ENCODE results near the gene RNF4. TPM values are rescaled to one million over a fixed set of nuclear protein-coding genes. Genes with fewer than 3 reads are reported as not detected.

RNF4 gene
- total and polyA plus RNA-seq, 10 donors, result 22.0 to 82.5 (median 63.1) TPM

GRCh38 chr4:2446656-2447564 is 22.0 kb upstream of the RNF4 start:
- intact Hi-C loops (cut with DNase I; ENCODE audit: low total_unique reads), result no loop called here
- H3K4me3 ChIP-seq, result no peak overlapping the region
- no peak for DNase-seq
- WGBS, 5 donors, result 83 to 95% (median 90%) methylated on average over 3 of the region's 3 CpGs
- no peaks in the 10 kb centered on the region for H3K9me3 ChIP-seq
- peaks cover 0 to 2% (median 0%) of the 10 kb centered on the region in 6 donors for H3K4me1 ChIP-seq
- no peak overlapping the region for H3K27ac ChIP-seq
- H3K36me3 ChIP-seq, result no peaks in the 10 kb centered on the region
- peaks cover 0 to 1% (median 0%) of the 10 kb centered on the region in 7 donors for H3K27me3 ChIP-seq (replicated peaks in 1 of 7)
- TF ChIP-seq POLR2A (IDR thresholded peaks at IDR 0.05), result no peak
- no peak for TF ChIP-seq CTCF (IDR thresholded peaks at IDR 0.05 in 8 of 11, conservative IDR thresholded peaks at IDR 0.05 in 3 of 11)
- TF ChIP-seq POLR2AphosphoS5 (IDR thresholded peaks at IDR 0.05), result no peak

- WGBS, 5 donors, result 84 to 94% (median 91%) methylated on average over 7 of the region's 7 CpGs
These were observed 20.3 kb upstream of the RNF4 start for GRCh38 chr4:2448589-2448988.

GRCh38 chr4:2449051-2449450 is 19.9 kb upstream of the RNF4 start:
- TF ChIP-seq CTCF (IDR thresholded peaks at IDR 0.05 in 8 of 11, conservative IDR thresholded peaks at IDR 0.05 in 3 of 11) (no peak), POLR2A (IDR thresholded peaks at IDR 0.05) (no peak), POLR2AphosphoS5 (IDR thresholded peaks at IDR 0.05) (no peak)
- H3K27me3 ChIP-seq (replicated peaks in 1 of 7), result no peaks in the 10 kb centered on the region
- no peaks in the 10 kb centered on the region for H3K4me1 ChIP-seq
- no peaks in the 10 kb centered on the region for H3K36me3 ChIP-seq
- H3K27ac ChIP-seq, result no peak overlapping the region
- no peak for DNase-seq
- intact Hi-C loops (cut with DNase I; ENCODE audit: low total_unique reads), result no loop called here
- H3K9me3 ChIP-seq, result no peaks in the 10 kb centered on the region
- WGBS, 5 donors, result 91 to 96% (median 92%) methylated on average over 10 to 11 of the region's 11 CpGs
- no peak overlapping the region for H3K4me3 ChIP-seq

More at GRCh38 chr4:2448589-2448988, 20.3 kb upstream of the RNF4 start:
- no peaks in the 10 kb centered on the region for H3K4me1 ChIP-seq
- no peak overlapping the region for H3K4me3 ChIP-seq
- H3K27ac ChIP-seq, result no peak overlapping the region
- no peaks in the 10 kb centered on the region for H3K9me3 ChIP-seq
- TF ChIP-seq POLR2AphosphoS5 (IDR thresholded peaks at IDR 0.05), result no peak
- TF ChIP-seq CTCF (IDR thresholded peaks at IDR 0.05 in 8 of 11, conservative IDR thresholded peaks at IDR 0.05 in 3 of 11), result no peak
- TF ChIP-seq POLR2A (IDR thresholded peaks at IDR 0.05), result no peak
- H3K36me3 ChIP-seq, result no peaks in the 10 kb centered on the region
- intact Hi-C loops (cut with DNase I; ENCODE audit: low total_unique reads), result no loop called here
- no peak for DNase-seq
- H3K27me3 ChIP-seq (replicated peaks in 1 of 7), result no peaks in the 10 kb centered on the region

Data from spleen (tissue), 11 donors.